ENCODE data around the gene ZDHHC11B. TPM values are rescaled to one million over a fixed set of nuclear protein-coding genes. Genes with fewer than 3 reads are reported as not detected.

ZDHHC11B gene
- total RNA-seq, 6 experiments from 2014 or later = 0.17 to 0.19 TPM; not detected in 4

DNA sequence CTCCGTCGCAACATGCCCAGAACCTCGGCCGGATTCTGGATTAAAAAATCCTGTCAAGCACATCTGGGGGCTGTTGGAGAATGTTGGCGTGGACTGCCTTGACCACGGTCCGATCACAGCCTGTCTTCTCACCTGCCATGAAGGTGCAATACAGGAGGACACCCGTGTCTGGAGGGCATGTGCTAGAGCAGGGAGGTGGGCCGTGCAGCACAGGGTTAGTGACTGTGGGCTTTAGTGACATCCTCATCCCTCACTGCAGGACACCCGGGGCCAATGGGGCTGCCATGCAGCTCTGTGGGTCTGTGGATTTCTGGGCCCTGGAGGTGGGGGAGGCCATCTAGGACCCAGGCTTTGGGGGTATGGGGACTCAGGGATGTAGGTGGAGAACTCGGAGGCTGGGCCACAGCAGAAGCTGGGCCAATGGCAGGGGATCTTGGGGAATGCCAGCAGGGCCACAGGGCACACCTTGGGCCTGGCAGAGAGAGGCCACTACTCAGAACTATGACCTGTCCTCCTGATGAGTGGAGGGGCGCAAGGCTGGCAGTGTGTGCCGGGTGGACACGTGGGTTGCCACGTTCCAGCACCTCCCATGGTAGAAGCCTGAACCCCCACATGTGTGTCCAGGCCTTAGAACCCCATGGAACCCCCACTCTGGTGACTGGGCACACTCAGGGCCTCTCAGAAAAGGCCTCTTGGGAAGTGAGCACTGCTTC, 23.3 kb downstream of the ZDHHC11B start:
- no peak overlapping the region for H3K4me3 Mint-ChIP-seq
- DNase-seq = no peak
- peaks cover 36% of the 10 kb centered on the region for H3K27me3 Mint-ChIP-seq (ENCODE audit: insufficient read depth)
- H3K9me3 Mint-ChIP-seq = peaks cover 10% of the 10 kb centered on the region; the same call in 1 of the 2 replicates
- no peaks in the 10 kb centered on the region for H3K4me1 Mint-ChIP-seq (ENCODE audit: low read depth)
- TF ChIP-seq, protein P1, sequence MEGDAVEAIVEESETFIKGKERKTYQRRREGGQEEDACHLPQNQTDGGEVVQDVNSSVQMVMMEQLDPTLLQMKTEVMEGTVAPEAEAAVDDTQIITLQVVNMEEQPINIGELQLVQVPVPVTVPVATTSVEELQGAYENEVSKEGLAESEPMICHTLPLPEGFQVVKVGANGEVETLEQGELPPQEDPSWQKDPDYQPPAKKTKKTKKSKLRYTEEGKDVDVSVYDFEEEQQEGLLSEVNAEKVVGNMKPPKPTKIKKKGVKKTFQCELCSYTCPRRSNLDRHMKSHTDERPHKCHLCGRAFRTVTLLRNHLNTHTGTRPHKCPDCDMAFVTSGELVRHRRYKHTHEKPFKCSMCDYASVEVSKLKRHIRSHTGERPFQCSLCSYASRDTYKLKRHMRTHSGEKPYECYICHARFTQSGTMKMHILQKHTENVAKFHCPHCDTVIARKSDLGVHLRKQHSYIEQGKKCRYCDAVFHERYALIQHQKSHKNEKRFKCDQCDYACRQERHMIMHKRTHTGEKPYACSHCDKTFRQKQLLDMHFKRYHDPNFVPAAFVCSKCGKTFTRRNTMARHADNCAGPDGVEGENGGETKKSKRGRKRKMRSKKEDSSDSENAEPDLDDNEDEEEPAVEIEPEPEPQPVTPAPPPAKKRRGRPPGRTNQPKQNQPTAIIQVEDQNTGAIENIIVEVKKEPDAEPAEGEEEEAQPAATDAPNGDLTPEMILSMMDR (IDR thresholded peaks at IDR 0.05) = no peak
- no peaks in the 10 kb centered on the region for H3K36me3 Mint-ChIP-seq (ENCODE audit: low read depth)
- no peak overlapping the region for H3K27ac Mint-ChIP-seq

DNA sequence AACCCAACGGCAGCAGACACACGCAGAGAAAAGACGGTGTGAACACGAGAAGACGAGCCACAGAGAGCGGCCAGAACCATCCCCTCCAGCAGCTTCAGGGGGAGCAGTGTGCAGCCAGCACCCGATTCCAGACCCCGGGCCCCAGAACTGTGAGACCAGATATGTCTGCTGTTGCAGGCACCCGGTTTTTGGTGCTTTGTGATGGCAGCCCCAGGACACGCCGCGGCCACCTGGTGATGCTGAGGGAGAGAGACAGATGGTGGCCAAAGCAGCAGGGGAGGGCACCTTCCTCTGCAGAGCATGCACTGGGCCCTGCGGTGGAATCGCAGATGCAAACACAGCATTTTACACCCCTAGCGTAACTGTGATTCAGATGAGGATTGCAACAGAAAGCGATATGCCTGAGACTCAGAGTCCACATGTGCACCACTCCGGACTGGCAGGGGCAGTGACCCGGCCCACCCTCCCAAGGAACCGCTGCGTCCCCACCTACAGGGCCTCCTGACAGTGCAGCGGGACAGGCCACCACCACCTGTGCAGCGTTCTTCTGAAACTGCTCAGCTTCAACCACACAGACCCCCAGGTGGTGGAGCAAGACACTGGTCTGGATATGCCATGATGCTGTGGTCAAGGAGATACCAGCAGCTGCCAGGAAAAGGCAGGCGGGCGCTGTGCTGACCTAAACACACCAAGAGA, 24.0 kb downstream of the ZDHHC11B start:
- Mint-ChIP-seq H3K4me1 (ENCODE audit: low read depth) (no peaks in the 10 kb centered on the region), H3K27me3 (ENCODE audit: insufficient read depth) (peaks cover 40% of the 10 kb centered on the region), H3K36me3 (ENCODE audit: low read depth) (no peaks in the 10 kb centered on the region), H3K27ac (no peak overlapping the region), H3K9me3 (peaks cover 4% of the 10 kb centered on the region; the same call in 1 of the 2 replicates), H3K4me3 (no peak overlapping the region)
- TF ChIP-seq, protein P1 (IDR thresholded peaks at IDR 0.05) = no peak
- DNase-seq = no peak

DNA sequence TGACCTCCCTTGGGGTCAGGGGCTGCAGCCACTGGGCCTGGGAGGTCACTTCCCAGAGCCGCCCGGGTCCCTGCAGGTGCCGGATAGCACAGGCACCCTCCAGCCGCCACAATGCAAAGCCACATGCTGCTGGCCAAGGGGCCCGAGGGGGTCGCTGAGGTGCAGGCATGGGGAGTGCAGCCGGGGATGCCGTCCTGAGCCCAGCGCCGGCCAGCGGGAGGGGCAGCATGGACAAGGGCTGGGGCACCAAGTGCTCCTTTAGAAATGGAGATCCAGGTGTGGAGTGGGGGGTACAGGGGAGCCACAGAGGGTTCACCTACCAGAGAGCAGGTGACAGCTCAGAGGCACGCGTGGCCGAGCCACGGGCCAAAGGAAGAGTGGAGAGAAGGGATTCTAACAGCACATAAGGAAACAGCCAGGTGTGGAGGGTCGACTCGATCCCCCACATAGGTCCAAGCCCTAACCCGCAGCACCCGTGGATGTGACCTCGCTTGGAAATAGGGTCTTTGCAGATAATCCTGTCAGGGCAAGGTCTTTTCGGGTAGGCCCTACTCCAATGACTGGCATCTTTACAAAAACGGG, 24.7 kb downstream of the ZDHHC11B start:
- H3K36me3 Mint-ChIP-seq (ENCODE audit: low read depth) = no peaks in the 10 kb centered on the region
- no peak overlapping the region for H3K27ac Mint-ChIP-seq
- no peak for DNase-seq
- H3K4me1 Mint-ChIP-seq (ENCODE audit: low read depth) = no peaks in the 10 kb centered on the region
- H3K27me3 Mint-ChIP-seq (ENCODE audit: insufficient read depth) = peaks cover 40% of the 10 kb centered on the region
- H3K9me3 Mint-ChIP-seq = no peaks in the 10 kb centered on the region
- no peak overlapping the region for H3K4me3 Mint-ChIP-seq
- TF ChIP-seq, protein P1 (IDR thresholded peaks at IDR 0.05) = no peak

DNA sequence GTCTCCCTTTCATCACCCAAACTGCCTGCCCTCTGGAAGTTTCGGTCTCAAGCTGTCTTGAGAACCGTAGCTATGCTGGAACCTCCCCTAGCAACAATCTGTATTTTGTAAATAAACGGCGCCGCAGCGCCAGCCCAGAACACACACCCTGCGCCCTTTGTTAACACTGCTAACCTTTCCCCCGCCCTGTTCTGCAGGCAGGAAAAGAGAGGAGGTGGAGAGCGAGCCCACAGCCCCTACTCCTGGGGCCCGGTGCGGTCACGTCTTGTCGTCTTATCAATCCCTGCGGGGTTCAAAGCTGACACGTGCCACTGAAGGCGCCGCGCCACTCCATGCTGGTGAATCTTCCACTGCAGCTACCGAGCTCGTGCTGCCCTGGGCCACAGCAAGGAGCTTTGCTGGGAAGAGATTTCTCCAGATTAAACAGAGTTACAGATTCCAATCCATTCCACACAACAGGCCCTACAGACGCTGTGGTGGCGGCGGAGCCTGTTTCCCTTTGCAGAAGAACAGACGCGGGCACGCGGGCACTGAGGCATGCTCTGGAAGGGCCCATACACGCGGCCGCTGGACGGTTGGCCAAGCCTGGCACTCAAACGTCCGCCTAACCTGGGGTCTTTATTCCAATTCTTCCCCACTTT, 25.3 kb downstream of the ZDHHC11B start:
- Mint-ChIP-seq H3K27me3 (ENCODE audit: insufficient read depth) (peaks cover 40% of the 10 kb centered on the region), H3K36me3 (ENCODE audit: low read depth) (no peaks in the 10 kb centered on the region), H3K4me3 (no peak overlapping the region), H3K9me3 (no peaks in the 10 kb centered on the region), H3K27ac (no peak overlapping the region), H3K4me1 (ENCODE audit: low read depth) (no peaks in the 10 kb centered on the region)
- DNase-seq = no peak
- TF ChIP-seq, protein P1 (IDR thresholded peaks at IDR 0.05) = no peak

DNA sequence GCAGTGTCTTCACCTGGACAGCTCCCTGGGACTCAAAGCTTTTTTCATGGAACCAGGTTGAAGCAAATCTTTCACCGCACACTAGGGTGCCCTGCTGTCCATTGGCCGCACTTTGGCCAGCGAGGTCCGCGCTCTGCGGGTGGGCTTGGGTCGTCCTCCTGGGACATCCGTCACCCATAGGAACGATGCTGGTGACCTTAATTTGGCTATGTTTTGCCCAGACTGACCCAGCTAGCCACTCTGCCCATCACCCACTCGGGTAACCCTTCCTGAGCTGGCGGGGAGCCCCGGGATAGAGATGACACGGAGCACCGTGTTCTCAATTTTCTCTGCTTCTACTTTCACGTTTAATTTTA, 25.9 kb downstream of the ZDHHC11B start:
- Mint-ChIP-seq H3K9me3 (no peaks in the 10 kb centered on the region), H3K36me3 (ENCODE audit: low read depth) (no peaks in the 10 kb centered on the region), H3K27me3 (ENCODE audit: insufficient read depth) (peaks cover 39% of the 10 kb centered on the region), H3K4me1 (ENCODE audit: low read depth) (no peaks in the 10 kb centered on the region), H3K4me3 (no peak overlapping the region), H3K27ac (no peak overlapping the region)
- no peak for DNase-seq
- TF ChIP-seq, protein P1 (IDR thresholded peaks at IDR 0.05) = no peak

Data from HFFc6 (cell line).